Right kidney (tissue), 1 donor: ENCODE data around the gene MCC.
"Not testable (repeated sequence)": the region's sequence is repeated elsewhere in the genome, so short reads cannot be mapped to it uniquely, and the experiment has no call there.

Source experiments
- DNase-seq: peaks from one replicate; pipeline ENCODE4 v3.0.0-alpha.2; 2016

MCC gene

DNA sequence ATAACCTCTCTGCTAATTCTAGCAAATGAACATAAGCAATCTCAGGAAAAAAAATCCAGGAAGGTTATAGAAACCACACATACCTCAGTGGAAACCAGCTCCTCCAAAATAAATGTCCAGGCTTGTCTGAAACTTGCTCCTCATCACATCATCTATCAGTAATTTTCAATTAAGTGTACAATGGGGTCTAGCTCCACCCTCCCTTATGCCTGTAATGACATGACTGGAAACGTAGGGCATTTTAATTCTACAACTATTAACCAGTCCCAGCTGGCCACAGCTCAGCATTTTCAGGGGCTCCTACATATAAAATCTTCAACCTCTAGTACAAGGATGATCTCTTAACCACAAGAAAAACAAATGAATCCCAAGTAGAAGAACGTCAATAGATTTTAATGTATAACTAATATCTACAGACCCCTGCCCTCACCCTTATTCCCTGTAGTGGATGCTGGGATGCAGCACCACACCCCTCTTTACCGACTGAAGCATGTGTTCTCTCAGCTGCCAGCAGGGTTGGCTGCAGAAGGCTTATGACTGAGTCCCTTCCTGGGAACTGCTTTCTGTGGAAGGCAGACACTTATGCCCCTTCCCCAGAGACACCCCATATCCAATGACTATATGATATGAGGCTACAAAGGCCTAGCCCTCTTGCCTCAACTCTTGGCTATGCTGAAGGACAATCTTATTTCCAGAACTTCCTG lies 60.2 kb downstream of the MCC start:
- no peak for DNase-seq

DNA sequence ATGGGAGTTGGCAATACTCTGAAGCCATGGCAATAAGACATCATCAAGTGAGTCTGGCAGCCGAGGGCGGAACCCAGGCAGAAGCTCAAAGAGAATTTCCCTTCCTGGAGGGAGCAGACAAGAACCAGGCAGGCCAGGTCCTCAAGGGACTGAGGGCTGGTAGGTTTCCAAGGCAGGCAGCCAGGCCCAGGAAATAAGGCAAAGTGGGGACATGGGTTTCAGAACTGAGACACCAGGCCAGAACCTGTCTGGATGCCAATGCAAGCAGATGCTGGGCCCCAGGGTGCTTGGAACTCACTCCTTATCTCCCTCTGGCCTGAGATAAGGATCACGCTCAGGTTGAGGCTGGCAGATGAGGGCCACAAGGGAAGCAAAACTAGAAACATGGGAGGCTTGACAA lies 62.3 kb downstream of the MCC start:
- DNase-seq = no peak

DNA sequence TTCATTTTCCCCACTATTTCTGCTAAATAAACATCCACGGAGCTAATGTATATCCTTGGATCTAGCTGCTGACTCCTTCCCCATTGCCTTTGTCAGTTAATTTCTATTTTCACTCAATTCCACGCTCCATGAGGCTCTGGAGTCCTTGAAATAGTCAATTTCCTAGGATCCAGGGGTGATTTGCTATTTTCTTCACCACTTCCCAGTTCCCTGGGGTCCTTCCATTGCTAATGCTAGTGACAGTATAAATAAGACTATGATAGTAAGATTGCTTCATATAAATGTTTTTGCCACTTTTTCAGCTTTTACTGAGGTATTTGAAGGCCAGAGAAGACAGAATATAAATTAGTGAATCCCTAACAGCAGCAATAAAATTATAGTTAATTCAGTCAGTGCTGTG lies 66.6 kb downstream of the MCC start:
- DNase-seq = no peak

DNA sequence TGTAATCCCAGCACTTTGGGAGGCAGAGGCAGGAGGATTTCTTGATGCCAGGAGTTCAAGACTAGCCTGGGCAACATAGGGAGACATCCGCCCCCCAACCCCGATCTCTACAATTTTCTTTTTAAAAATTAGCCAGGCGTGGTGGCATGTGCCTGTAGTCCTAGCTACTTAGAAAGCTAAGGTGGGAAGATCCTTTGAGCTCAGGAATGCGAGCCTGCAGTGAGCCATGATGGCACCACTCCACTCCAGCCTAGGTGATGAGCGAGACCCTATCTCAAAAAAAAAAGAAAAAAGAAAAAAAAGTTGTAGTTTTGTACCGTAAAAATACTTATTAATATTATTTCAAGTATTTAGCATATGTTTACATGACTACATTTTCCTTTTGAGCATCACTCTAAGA lies 82.7 kb downstream of the MCC start:
- DNase-seq = no peak

DNA sequence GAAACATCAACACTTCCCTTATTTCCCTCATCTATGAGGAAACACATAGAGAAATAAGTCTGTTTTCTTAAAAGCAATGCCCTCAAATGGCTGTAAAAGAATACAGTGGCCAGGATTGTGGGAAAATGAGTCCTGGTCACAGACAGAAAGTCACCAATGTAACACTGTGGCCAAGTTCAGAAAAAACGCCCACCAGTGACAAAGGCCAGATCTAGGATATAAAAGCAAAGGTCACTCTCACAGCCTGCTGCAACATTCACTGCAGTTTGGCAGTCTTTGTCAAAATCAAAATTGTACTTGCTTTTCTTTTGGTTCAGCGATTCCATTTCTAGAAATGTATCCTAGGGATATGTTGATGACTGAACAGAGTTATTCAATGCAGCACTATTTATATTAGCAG lies 84.0 kb downstream of the MCC start:
- no peak for DNase-seq

DNA sequence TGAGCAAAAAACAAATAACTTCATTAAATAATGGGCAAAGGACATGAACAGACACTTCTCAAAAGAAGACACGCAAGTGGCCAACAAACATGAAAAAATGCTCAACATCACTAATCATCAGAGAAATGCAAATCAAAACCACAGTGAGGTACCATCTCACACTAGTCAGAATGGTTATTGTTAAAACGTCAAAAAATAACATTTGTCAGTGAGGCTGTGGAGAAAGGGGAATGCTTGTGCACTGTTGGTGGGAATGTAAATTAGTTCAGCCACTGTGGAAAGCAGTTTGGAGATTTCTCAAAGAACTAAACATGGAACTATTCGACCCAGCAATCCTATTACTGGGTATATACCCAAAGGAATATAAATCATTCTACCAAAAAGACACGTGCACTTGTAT lies 90.3 kb downstream of the MCC start:
- DNase-seq = not testable (repeated sequence)

DNA sequence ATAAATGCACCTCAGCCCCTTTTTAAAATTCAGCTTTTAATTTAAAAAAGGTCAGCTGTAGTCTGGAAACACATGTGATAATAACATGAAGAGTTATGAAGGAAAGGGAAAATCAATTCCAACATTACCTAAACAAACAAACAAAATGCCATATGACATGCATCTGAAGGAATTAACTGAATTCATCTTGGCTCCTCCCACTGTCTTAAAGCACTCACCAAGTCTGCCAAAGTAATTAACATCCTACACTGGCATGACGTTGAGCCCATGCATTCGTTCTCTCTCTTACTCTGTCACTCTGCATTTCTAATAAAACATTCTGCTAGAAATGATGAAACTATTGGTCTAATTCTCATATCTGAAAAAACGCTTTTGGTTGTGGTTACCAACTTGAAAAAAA lies 91.2 kb downstream of the MCC start:
- no peak for DNase-seq

DNA sequence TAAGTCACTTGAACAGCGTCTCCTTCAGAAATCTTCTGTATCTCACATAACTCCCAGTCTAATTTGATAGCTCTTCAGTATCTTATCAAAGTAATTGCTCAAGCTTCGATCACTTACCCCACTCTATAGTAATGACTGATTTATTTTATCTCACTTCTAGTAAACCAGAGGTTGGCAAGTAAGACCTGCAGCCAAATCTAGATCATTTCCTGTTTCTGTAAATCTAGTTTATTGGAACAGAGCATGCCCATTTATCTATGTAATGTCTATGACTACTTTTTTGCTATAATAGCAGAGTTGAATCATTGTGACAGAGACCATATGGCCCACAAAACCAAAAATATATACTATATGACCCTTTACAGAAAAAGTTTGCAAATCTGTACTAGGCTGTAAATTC lies 93.6 kb downstream of the MCC start:
- DNase-seq = no peak

DNA sequence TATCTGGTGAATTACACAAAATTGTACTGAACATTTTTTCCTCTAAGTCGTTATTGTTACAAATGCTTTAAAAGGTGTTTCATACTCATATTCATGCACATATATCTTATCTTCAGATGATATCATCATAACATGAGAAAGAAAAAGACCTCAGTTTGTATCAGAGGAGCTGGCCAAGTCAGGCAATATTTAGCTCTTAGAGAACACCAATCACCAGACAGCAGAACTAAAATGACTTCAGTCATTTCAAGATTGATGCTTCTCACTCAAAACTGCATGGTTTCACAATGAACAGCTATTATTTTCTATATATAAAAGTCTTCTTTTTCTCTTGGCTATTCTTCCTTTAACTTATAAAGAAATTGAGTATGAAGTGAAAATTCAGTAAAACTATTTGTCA lies 98.0 kb downstream of the MCC start:
- DNase-seq = no peak

DNA sequence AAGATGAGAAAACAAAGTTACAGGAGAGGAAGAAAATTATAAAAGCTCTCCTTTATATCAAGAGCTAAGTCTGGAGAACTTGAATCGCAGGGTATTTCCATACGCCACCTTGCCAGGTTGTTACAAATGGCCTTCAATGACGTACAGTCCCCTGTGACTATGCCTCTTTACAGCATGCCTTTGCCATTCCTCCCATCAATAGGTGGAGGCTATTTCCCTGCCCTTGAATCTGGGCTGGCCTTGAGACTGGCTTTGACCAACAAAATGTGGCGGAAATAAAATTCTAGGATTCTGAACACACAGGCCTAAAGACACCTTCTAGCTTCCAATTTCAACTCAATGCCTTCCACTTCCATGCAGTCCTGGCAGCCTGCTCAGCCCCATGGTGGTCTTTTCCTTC lies 99.1 kb downstream of the MCC start:
- DNase-seq = no peak

DNA sequence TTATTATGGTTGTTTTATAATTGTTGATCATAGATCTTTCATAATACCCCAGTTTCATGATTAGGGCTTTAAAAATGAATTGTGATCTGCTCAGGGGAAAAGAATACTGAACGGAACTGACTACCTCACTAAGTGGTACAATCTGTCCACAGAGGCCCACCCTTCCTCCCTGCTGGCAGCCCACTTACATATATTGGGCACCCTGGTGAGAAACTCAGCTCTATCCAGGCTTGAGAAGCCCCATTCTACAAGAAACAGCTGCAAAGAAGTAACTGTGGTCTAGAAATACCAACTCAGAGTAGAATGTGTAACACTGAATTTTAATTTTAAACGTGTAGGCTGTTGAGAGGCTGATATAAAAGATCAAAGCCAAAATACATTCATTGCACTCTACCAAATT lies 100.4 kb downstream of the MCC start:
- no peak for DNase-seq

DNA sequence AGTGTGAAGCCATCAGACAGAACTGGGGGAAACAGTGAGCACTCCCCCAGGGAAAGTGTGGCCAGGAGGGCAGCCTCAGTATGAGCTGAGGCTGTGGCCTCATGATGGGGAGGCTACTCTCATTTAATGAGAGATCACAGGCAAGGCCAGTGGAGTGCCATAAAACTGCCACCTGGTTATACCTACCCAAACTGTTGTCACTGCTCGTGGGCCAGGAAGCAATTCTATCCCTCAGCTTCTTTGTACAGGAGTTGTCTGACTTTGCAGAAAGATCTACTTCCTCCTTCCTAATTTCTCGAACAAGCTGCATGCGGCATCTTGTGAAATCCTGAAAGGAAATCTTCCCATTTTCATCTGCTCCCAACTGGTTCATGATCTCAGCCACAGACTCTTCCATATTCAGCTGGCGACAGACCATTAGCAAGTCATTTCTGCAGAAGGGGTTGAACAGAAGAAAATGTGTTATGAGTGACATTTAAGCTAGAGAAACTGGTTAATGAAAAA lies 103.4 kb downstream of the MCC start:
- DNase-seq = no peak

DNA sequence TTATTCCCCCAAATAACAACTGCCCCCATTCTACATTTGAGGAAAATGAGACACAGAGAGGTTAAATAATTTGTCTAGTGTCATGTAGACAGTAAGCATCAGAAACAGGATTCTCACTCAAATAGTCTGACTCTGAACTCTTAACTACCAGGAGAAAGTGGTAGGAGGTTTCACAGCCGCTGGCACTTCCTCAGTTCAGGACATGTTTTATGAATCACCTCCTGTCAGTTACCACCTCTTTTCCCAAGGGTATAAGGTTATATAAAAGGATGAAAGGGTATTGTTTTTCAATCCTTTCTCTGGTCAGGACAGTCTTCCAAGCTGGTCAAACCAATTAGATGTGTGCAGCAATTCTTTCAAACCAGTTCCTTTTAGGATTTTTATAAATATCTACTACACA lies 105.5 kb downstream of the MCC start:
- DNase-seq = no peak

DNA sequence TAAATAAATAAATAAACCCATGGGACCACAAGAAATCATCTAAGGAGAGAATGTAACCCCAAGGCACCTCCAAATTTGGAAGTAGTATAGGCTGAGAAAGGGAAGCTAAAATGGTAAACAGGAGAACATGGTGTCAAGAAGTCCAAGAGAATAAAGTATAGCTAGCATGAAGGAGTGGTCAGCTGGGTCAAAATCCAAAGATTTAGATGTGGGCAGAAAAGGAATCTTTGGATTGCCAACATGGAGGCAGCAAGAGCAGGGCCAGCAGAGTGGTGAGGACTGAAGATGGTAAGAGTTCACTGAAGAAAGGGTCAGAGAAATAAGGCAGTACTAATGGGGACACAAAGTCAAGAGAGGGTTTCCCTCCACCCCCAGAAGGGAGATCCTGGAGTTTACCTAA lies 106.5 kb downstream of the MCC start:
- DNase-seq = no peak

DNA sequence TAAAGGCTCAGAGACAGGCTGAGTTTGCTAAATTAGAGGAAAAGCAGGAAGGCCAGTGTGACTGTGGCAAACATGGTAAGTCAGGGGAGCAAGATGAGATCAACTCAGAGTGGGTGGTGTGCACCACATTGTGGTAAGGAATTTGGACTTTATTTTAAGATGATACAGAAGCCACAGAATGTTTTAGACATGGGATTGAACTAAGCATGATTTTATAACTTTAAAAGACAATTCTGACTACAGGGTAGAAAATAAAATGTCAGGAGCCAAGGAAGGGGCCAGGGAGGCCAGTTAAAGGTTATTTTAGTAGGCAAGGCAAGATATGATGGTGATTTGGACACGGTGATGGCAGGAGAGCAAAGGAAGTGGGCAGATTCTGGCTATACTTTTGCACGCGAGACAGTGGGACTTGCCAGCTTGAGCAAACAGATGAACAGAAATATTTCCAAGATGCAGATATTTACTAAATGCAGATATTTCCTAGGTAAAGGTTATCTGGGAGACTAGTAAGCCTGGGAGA lies 107.4 kb downstream of the MCC start:
- DNase-seq = no peak

DNA sequence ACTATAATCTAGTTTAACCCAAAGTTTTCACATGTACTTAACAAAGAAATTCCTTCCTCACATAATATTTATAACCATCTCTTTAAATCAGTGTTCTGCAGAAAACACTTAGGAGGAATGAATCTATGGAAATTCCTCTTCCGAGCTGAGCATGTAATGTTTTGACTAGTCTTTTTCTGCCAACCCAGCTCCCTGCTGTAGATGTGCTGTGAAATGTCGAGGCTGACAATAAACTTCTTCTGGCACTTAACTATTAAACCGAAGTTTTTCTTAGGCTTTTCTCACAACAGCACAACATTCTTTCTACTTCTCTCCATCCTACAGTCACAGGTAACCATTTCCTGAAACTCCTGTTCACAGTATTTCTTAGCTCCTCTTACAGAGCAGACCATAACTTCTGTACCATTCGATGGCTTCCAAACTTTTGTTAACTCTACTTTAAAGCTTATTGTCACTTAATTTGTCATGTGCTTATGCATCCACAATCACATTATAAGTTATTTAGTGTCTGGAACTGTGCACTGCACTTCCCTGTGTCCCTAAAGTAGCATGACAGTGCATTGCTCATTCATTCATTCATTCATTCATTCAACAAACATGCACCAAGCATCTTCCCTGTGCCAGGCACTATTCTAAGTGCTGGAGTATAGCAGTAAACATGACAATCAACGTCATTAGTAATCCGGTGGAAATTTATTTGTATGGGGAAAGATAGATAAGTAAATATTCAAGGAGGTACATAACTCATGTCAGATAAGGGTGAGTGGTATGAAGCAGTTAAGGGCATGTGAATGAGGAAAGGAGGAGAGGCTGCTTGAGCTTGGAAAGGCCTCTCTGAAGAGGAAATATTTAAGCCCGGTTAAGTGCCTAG lies 108.1 kb downstream of the MCC start:
- no peak for DNase-seq

DNA sequence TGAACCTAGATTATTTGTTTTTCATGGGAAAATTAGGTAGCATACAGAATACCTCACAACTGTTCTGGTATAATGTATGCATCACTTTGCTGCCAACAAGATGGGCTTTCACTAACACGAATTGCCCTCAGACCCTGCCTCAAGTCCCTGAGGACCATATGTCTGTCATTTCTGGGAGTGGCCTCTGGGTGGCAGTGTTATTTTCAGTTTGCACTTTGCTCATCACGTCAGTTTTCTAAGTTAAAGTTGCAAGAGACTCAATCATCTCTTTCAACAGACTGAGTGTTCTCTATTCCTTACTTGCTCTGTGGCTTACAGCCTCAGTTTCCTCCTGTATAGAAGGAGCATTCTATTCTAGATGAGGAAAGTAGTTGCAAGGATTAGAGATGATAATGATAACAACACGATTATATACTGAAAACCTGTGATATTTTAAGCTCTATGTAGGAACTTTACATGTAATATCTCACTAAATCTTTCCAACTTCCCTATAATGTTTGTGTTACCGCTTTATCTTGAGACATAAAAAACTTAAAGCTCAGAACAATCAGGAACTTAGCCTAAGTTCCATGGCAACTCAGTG lies 109.2 kb downstream of the MCC start:
- DNase-seq = no peak

DNA sequence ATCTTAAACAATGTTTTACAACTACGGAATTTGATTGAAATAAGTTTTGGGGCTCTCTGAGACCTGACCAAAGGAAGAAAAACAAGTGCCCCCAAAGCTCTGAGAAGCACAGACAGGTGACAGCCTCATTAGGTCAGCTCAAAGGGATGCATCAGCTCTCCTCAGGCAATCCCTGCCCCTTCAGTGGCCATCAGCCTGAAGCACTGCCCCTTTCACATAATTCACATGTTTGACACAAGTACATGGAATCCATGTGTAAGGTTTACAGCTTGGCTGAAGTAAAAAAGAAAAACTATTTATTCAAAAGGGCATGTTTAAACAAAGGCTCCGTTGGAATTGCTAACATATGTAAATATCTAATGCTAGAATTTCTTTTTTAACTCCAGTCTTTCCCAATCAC lies 109.7 kb downstream of the MCC start:
- no peak for DNase-seq

DNA sequence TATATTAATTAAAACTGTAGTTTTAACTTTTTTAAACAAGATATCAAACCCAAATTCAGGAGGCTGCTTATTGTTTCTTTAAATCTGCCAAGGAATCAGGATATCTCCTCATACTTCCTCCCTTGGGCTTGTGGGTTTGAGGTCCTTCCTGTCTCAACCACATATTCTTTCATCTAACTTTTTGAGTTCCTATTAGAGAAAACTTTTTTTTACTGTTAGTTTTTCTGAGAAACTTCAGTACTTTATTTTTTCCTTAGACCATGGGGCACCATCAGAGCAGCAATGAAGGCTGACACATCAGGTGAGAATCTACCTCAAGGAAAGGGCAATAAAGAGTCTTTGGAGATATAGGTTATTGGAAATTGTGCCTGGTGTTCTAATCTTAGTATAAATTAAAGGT lies 110.2 kb downstream of the MCC start:
- no peak for DNase-seq

DNA sequence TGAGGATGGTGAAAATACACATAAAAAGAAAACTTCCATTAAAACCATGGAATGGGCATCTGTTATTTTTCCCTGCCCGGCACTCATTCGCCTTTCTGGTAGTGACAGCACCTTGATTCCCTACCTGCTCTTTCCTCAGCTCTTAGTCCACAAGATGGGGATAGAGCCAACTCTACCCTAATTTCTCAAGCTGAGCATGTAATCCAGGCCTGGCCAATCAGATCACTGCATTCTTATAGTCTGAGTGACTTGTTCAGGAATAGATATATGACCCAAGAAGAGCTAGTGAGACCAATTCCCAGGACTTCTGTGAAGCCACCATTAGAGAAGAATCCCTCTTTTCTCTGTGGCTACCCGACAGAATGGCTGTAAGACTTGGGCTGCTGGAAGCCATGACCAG lies 111.6 kb downstream of the MCC start:
- DNase-seq = no peak

DNA sequence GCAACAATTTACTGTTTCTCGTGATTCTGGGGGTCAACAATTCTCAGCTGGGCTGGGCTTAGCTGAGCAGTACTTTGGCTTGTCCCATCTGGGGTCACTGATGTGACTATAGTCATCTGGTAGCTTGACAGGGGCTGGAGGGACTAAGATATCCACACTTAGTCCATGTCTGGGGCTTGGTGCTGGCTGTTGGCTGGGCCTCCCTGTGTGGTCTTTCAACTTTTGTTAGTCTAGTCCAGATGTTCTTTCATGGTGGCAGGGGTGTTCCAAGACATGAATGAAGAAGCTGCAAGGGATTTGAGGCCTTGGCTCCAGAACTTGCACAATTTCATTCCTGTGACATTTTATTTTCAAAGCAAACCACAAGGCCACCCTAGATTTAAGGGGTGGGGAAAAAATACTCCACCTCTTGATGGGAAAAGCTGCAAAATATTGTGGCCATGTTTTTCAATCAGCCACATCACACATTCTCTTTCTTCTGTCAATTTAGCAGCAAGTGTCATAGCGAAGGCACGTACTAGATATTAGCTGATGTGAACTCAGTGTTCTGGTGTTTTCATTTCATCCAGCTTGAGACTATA lies 112.7 kb downstream of the MCC start:
- DNase-seq = no peak

DNA sequence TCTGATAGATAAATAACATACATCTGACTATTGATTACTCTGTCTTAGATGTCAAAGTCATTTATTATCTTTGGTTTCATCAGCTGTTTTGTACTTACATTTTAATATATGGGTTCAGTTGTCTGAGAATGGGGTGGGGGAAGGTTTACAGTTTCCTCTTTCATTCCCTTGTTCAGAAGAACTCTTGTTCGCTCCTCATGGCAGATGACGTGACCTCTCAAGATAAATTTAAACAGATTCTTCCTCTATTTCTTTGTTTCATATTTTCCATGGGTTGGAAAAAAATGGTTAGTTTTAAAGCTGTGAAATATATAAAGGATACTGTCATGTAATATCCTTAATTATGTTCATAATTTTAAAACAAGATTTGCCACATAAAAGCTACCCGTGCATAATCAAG lies 114.8 kb downstream of the MCC start:
- DNase-seq = no peak

DNA sequence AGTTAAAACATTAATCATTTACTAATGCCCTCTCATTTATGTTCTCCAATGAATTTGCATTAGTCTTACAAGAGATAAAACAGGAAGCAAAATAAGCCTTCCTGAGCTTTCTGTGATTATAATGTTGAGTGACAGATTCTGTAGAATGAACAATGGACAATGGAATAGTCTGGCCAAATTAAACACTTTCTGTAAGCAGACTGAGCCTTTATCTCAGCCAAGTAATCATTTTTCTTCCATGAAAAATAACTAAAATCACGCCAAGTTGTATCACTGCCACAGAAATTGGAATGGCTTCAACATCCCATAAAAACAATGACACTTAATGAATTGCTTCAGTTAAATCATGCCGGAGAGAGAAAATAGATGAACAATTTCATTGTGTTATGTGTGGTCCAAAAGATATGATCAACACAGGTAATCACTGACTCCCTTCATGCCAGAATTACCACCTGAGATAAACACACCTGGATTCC lies 116.5 kb downstream of the MCC start:
- DNase-seq = no peak
